HG03095 (cell line): ENCODE data around the gene ZNF687.
"Not testable (repeated sequence)": the region's sequence is repeated elsewhere in the genome, so short reads cannot be mapped to it uniquely, and the experiment has no call there.

Source experiments
- ATAC-seq: cut with Tn5 transposase; IDR thresholded peaks from one replicate; pipeline ENCODE4 v1.9.1; 2021; ENCODE audit warnings: moderate library complexity; ENCODE audit not compliant: unreplicated experiment

Gene ZNF687

GRCh38 chr1:151275341-151275740 lies 6.8 kb upstream of the ZNF687 start:
- not testable (repeated sequence) for ATAC-seq

GRCh38 chr1:151277249-151277648 lies 4.8 kb upstream of the ZNF687 start:
- ATAC-seq, result no peak

DNA sequence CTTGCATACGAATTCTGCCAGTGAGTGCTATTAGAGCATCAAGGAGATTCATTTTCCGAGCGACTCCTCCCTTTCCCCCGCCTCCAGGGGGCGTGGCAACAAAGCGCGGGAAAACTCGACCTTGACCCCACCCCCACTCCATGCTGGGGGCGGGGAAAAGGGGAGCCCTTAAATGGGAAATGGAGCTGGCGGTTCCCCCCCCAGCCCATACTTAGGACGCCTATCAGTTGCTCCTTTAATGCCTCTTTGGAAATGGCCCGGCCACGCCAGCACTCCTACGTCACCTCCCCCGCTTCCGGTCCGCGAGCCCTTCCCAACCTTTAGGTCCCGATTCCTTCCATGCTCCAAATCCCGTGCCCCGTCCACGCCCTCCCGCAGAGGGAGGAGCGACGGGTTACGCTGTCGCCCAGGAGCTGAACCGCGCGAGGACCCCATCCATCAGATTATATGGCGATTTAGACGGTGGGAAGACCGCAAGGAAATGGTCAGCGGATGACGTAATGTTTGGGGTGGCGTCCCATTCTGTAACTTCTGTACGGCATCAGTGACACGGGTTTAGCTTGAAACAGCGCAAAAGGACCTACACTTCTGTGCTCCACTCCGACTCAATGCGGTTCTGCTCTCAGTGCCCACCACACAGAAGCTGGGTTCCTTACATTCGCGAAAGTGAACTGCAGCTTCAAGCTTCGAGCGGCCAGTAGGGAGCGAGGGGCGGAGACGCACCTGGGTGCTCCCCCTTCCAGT lies 702 bp upstream of the ZNF687 start:
- ATAC-seq, result peak; percentile 30

DNA sequence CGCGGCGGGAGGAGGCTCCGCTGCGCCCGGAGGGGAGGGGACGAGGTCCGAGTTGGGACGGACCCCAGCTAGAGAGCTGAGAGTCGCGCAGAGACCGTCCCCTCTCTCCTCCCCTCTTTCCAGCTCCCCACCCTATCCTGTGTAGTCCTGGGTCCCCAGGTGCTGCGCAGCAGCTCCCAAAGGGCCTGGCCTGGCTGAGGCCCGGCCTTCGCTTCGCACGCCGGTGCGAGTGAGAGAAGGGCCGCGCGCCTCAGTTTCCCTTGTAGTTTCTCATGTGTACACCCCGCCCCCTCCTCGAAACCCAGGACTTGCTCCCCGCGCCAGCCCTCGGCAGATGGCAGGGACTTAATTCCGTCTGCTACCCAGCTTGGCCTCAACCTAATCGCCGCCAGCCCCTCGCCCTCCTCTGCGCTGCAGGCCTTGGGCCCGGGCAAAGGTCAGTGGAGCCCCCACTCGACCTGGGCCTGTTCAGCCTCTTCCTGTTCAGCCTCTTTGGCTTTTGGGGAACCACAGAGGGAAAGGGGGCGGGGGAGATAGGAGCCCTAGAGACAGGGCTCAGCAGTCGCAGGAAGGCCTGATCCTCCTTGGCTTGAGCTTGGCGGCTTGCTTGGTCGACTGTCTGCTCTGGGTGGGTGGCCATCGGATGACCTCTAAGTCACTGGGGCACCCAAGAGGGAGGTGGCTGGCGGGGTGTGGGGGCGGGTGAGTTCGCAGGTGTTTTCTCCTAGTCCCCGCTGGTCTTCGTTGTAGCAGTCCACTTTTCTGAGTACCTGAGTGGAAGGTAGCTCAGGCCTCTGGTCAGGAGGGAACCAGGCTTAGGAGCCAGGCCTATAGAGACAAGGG lies 1.0 kb downstream of the ZNF687 start:
- no peak for ATAC-seq

GRCh38 chr1:151284013-151284577 lies 2.0 kb downstream of the ZNF687 start:
- no peak for ATAC-seq

DNA sequence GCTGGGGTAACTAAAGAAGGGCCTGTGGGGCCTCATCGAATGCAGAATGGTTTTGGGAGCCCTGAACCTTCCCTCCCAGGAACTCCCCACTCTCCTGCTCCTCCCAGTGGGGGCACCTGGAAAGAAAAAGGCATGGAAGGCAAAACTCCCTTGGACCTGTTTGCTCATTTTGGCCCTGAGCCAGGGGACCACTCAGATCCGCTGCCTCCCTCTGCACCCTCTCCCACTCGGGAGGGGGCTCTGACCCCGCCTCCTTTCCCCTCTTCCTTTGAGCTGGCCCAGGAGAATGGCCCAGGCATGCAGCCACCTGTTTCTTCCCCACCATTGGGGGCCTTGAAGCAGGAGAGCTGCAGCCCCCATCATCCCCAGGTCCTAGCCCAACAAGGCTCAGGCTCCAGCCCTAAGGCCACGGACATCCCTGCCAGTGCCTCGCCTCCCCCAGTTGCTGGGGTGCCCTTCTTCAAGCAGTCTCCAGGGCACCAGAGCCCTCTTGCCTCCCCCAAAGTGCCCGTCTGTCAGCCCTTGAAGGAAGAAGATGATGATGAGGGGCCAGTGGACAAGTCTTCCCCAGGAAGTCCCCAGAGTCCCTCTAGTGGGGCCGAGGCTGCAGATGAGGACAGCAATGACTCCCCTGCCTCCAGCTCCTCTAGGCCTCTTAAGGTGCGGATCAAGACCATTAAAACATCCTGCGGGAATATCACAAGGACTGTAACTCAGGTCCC lies 4.7 kb downstream of the ZNF687 start:
- no peak for ATAC-seq

GRCh38 chr1:151287341-151287699 lies 5.2 kb downstream of the ZNF687 start:
- no peak for ATAC-seq

GRCh38 chr1:151287767-151288500 lies 5.8 kb downstream of the ZNF687 start:
- no peak for ATAC-seq

DNA sequence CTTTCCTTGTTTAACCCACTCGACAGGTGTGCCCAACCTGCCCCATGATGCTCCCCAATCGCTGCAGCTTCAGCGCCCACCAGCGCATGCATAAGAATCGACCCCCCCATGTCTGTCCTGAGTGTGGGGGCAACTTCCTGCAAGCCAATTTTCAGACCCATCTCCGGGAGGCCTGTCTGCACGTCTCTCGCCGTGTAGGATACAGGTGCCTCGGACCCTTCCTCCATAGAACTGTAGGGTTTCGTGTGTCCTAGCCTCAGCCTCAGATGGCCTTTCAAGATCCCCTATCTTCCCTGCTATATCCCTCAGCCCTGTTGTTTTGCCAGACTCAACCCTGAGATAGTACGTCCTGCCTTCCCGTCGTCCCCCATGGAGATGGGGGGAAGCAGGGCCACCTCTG lies 6.4 kb downstream of the ZNF687 start:
- no peak for ATAC-seq

- no peak for ATAC-seq
Measured at GRCh38 chr1:151289080-151289935, 7.2 kb downstream of the ZNF687 start.

DNA sequence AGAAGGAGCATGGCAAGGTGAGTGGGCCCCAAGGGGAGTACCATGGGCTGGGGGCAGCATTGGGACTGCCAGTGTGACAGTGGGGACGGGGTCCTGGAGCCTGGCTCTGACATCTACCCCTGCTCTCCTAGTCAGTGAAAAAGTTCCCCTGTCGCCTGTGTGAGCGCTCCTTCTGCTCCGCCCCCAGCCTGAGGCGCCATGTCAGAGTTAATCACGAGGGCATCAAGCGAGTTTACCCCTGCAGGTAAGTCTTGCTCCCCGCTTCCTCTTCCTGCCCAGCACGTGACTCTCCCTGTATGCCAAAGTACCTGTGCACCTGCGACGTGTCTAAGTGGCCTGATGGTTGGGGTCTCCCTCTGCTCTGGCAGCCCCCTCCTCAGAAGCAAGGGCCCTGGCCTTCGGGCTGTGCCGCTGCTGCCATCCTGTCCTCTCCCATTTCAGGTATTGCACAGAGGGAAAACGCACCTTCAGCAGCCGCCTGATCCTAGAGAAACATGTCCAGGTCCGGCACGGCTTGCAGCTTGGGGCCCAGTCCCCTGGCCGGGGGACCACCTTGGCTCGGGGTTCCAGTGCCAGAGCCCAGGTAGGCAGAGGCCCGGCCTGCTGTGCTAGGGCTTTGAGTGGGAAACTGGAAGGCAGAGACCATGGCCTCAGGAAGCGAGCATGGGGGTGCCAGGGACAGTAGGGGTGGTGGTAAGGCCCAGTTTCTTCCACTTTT lies 8.1 kb downstream of the ZNF687 start:
- ATAC-seq, result no peak

DNA sequence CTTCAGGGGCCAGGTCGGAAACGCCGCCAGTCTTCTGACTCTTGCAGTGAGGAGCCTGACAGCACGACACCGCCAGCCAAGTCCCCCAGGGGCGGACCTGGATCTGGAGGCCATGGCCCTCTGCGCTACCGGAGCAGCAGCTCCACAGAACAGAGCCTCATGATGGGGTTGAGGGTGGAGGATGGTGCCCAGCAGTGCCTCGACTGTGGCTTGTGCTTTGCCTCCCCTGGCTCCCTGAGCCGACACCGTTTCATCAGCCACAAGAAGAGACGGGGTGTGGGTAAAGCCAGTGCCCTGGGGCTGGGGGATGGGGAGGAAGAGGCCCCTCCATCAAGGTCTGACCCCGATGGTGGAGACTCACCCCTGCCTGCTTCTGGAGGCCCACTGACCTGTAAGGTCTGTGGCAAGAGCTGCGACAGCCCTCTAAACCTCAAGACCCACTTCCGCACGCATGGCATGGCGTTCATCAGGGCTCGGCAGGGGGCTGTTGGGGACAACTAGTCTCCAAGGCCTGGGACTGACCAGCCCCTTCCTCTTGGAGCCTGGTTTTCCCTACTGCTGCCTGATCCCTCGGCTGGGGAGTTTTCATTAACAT lies 8.7 kb downstream of the ZNF687 start:
- no peak for ATAC-seq

DNA sequence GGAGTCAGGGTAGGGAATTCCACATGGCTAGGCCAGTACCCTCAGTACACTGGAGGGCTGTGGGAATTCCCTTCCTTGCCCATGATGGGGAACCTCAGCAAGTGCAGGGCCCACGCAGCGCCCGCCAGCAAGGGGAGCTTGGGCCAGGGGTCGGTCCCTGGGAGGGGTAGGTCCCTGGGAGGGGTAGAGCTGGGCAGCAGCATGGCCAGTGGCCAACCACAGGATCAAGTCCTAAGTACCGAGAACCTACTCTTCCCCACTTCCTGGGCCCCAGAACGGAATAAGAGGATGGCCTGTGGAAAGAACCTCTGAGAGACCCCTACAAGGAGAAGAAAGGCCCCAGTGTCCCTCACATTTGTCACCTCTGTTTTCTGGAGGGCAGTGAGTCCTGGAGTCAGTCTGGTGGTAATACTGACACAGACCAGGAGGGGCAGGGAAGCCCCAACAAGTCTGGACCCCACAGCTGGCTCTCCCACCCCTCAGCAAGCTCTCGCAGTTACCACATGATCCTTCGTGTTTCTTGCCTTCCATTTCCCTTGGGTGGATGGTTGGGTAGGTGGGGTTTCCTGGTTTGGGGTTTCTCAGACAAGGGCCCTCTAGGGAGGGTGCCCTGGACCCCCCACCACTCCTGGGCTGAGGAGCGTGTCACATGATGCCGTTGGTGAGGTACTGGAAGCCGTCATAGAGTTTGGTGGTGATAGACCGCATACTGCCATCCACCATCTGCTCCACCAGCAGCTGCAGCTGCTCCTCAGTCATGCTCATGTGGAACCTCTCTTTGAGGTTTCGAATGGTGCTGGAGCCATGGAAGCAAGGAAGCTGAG lies 10.3 kb downstream of the ZNF687 start:
- ATAC-seq, result no peak

DNA sequence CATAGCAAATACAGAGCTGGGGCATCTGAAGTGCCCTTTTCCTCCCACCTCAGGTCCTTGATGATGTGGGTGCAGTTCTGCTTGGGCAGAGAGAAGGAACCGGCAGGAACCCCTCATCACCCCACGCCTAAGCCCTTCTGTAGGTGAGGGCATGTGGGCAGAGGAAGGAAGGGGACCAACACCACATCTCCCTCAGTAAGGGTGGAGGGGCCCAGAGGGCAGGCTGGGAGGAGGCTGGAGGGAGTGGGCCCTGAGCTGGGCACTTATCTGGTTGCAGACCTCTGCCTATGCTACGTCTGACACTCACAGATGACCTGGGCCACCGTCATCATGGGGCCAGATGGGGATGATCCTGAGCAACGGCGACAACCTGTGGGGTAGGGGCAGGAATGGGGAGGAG lies 11.0 kb downstream of the ZNF687 start:
- no peak for ATAC-seq

DNA sequence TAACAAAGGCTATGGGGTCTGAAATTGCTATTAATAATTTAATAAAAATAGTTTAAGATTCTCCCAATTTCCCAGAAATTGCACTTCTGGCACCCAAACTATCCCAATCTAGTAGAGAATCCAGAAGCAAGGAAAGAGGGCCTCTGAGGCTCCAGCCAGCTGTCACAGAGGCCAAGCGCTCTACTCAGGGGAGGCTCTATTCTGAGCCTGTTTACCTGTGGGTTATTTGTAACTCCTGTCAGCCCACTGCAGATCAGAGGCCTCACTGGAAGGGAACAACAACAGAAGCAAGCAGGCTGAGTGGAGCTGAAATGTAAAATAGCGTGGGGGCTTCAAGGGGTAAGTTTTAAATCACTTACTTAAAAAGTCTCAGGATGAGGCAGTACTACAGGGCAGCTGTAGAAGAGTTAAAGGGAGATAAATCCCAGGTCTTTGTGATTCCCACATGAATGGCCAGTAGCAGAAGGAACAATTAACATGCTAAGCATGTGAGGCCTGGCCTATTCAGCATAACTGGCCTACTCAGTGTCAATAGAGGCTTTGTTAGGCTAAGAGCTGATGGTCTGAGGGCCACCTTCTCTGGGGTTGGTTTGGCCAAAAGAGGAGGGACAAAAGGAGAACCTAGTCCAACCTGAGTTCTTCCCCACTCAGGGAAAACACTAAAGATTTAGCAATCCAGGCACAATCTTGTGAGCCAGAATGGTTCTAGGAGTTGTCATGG lies 12.8 kb downstream of the ZNF687 start:
- ATAC-seq, result no peak

DNA sequence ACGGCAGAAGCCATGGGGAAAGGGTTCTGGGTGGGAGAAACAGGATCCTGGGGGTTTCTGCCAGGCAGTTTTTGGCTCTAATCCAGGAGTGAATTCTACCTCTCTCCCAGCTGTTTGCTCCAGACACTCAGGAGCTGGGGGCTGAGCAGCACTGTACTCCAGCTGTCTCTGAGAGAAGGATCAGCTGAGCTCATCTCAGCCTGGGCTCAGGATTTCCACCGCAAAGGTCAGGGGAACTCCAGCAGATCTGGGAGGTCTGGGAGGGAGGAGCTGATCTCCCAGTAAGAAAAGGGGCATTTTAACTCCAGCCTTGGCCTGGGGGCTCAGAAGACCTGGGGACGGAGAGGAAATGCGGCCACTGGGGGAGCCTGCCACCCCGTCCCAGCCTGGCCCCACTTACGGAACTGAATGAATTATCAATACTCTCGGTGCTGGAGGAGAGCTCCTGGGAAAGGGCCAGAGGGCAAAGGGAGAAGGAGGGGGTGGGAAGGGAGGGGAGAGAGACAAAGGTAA lies 27.8 kb downstream of the ZNF687 start:
- ATAC-seq, result no peak

DNA sequence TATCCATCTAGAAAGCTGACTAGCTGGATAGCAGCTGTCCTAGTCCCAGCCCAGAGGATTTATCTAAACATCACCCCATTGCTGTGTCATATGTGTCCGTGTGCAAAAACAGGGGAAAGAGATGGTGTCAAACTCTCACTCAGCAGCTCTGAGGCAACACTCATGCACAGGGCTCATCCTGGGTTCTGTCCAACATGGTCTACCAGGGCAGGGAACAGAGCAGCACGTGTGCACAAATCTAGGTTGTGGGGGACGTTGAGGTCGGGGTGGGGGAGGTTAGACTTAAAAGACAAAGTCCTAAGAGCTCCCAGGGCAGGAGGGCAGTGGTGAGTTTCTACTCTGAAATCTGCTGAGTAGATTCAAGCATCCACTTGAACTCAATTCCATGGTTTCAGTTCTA lies 28.9 kb downstream of the ZNF687 start:
- no peak for ATAC-seq
